Neuronal stem cell (in vitro differentiated cells): ENCODE results near the gene DNAJB4. TPM values are rescaled to one million over a fixed set of nuclear protein-coding genes. Genes with fewer than 3 reads are reported as not detected.
A peak's percentile ranks its signal among the peaks of the same experiment; 100 is the strongest.

Experiments
- DNase-seq: peaks from one replicate; pipeline ENCODE4 v3.0.0-alpha.2; 2013; ENCODE audit warnings: low spot score
- H2AFZ ChIP-seq: one replicate; pipeline ENCODE4 v1.6.1; 2013; ENCODE audit warnings: mild to moderate bottlenecking, low read length, inconsistent platforms
- H2AK5ac ChIP-seq: 2 replicates; pipeline ENCODE4 v1.6.1; 2013; ENCODE audit warnings: low read depth, mild to moderate bottlenecking, inconsistent platforms, low read length, moderate library complexity, mixed read lengths
- H2BK120ac ChIP-seq: 2 replicates; pipeline ENCODE4 v1.6.1; 2013; ENCODE audit warnings: low read depth, mild to moderate bottlenecking, inconsistent platforms, low read length, moderate library complexity, mixed read lengths
- H2BK12ac ChIP-seq: one replicate; pipeline ENCODE4 v1.6.1; 2013; ENCODE audit warnings: low read length, inconsistent platforms
- H2BK15ac ChIP-seq: 2 replicates; pipeline ENCODE4 v1.6.1; 2013; ENCODE audit warnings: mild to moderate bottlenecking, low read length, inconsistent platforms, mixed read lengths
- H2BK5ac ChIP-seq: one replicate; pipeline ENCODE4 v1.6.1; 2013; ENCODE audit warnings: inconsistent platforms, mild to moderate bottlenecking, low read length, moderate library complexity
- H3K14ac ChIP-seq: one replicate; pipeline ENCODE4 v1.6.1; 2013; ENCODE audit warnings: low read length, inconsistent platforms
- H3K18ac ChIP-seq: 2 replicates; pipeline ENCODE4 v1.6.1; 2013; ENCODE audit warnings: low read length, inconsistent platforms
- H3K23ac ChIP-seq: 2 replicates; pipeline ENCODE4 v1.6.1; 2013; ENCODE audit warnings: low read depth, mild to moderate bottlenecking, mixed read lengths, low read length, inconsistent platforms; ENCODE audit not compliant: poor library complexity
- H3K27ac ChIP-seq: replicated peaks from 3 replicates; pipeline ENCODE4 v1.5.1; 2013; ENCODE audit warnings: low read length, inconsistent platforms
- H3K27me3 ChIP-seq, 3 experiments: 2 replicates each; pipeline ENCODE4 v1.6.1; 2013; ENCODE audit warnings: low read length in 3 of 3, mild to moderate bottlenecking in 2 of 3, inconsistent platforms in 1 of 3, low read depth in 1 of 3, mixed read lengths in 1 of 3, moderate library complexity in 1 of 3; ENCODE audit not compliant: control insufficient read depth in 3 of 3, insufficient read depth in 3 of 3
- H3K36me3 ChIP-seq, 2 donors: replicated peaks in 1 of 2; 2 replicates each; pipeline ENCODE4 v1.6.1; 2013; ENCODE audit warnings: low read length in 2 of 2; ENCODE audit not compliant: control insufficient read depth in 2 of 2, insufficient read depth in 2 of 2
- H3K4ac ChIP-seq: 2 replicates; pipeline ENCODE4 v1.6.1; 2013; ENCODE audit warnings: inconsistent platforms, mild to moderate bottlenecking, low read length, moderate library complexity
- H3K4me1 ChIP-seq, 2 donors: 1 replicate in 1 of 2; 2 replicates in 1 of 2; pipeline ENCODE4 v1.6.1; 2013; ENCODE audit warnings: low read length in 2 of 2, low read depth in 1 of 2; ENCODE audit not compliant: control insufficient read depth in 2 of 2, insufficient read depth in 1 of 2
- H3K4me2 ChIP-seq: one replicate; pipeline ENCODE4 v1.6.1; 2013; ENCODE audit warnings: mild to moderate bottlenecking, low read length, inconsistent platforms; ENCODE audit not compliant: insufficient read depth, poor library complexity, severe bottlenecking
- H3K4me3 ChIP-seq, 2 donors: 2 replicates each; pipeline ENCODE4 v1.5.1; 2013; ENCODE audit warnings: low read length in 2 of 2, mild to moderate bottlenecking in 2 of 2, inconsistent platforms in 1 of 2, moderate library complexity in 1 of 2
- H3K79me1 ChIP-seq: one replicate; pipeline ENCODE4 v1.6.1; 2013; ENCODE audit warnings: low read depth, mild to moderate bottlenecking, inconsistent platforms, low read length, moderate library complexity
- H3K9ac ChIP-seq: one replicate; pipeline ENCODE4 v1.6.1; 2013; ENCODE audit warnings: mild to moderate bottlenecking, low read depth, low read length, inconsistent platforms; ENCODE audit not compliant: poor library complexity
- H3K9me3 ChIP-seq, 2 donors: replicated peaks in 1 of 2; 2 replicates each; pipeline versions ENCODE3 to v1.6.1; 2013; ENCODE audit warnings: low read length in 2 of 2, mild to moderate bottlenecking in 2 of 2, inconsistent platforms in 1 of 2, low read depth in 1 of 2, mixed read lengths in 1 of 2, moderate library complexity in 1 of 2; ENCODE audit not compliant: control insufficient read depth in 2 of 2, insufficient read depth in 1 of 2
- H4K8ac ChIP-seq: one replicate; pipeline ENCODE4 v1.6.1; 2013; ENCODE audit warnings: low read depth, mild to moderate bottlenecking, inconsistent platforms, low read length, moderate library complexity
- H4K91ac ChIP-seq: one replicate; pipeline ENCODE4 v1.6.1; 2013; ENCODE audit warnings: low read length, low read depth, mild to moderate bottlenecking, inconsistent platforms; ENCODE audit not compliant: poor library complexity
- WGBS, 2 donors: extraction: QIAGEN DNeasy Blood & Tissue Kit; methylation state at CpG; one replicate each; pipeline ENCODE4 v1.1.7; 2013; ENCODE audit warnings: missing lambda C conversion rate in 2 of 2, mixed read lengths in 1 of 2; ENCODE audit not compliant: insufficient read length in 2 of 2, insufficient replicate concordance in 1 of 2; ENCODE audit errors: extremely low coverage in 2 of 2; 5-methylcytosine and 5-hydroxymethylcytosine counted together
- polyA plus RNA-seq, 2 experiments: library from polyadenylated mRNA; stranded (reverse); fragments of 200-250 nt; gene quantifications; one replicate each; pipeline ENCODE4 v1.2.3, GENCODE V29; 2013

The DNAJB4 gene
- polyA plus RNA-seq (2013, experiment 1 of 2): 40.1 TPM
- polyA plus RNA-seq (2013, experiment 2 of 2): 40.2 TPM

GRCh38 chr1:78004719-78005447 is at the start of gene DNAJB4:
Gene DNAJB4, plus strand, starts transcription at chr1:78004939. Its CDS starts 172 bp downstream, at chr1:78005111.
- Histone ChIP-seq H2BK120ac (no peak within 1 kb of the TSS), H3K36me3 (no peaks in the 10 kb centered on the region), H3K4me3 (peak within 1 kb of the TSS in 1 of 2 donors; percentile 50), H3K4me2 (peak within 1 kb of the TSS; percentile 38), H2BK12ac (no peak within 1 kb of the TSS), H2BK5ac (no peak within 1 kb of the TSS), H3K14ac (no peak within 1 kb of the TSS), H3K27me3 (no peaks in the 10 kb centered on the region), H3K23ac (no peak within 1 kb of the TSS), H2AFZ (peak within 1 kb of the TSS; percentile 41), H4K8ac (no peak within 1 kb of the TSS), H3K79me1 (no peaks in the 10 kb centered on the region), H3K9ac (no peak within 1 kb of the TSS), H3K18ac (no peak within 1 kb of the TSS), H2BK15ac (no peak within 1 kb of the TSS), H3K9me3 (no peaks in the 10 kb centered on the region), H3K4me1 (peaks cover 0 to 17% of the 10 kb centered on the region in 2 donors), H2AK5ac (no peak within 1 kb of the TSS), H3K27ac (no peak within 1 kb of the TSS), H4K91ac (no peak within 1 kb of the TSS), H3K4ac (no peak within 1 kb of the TSS)
- DNase-seq: peak; percentile 42
- WGBS, 2 donors: no CpG with 5 or more reads among the region's 12 CpGs

GRCh38 chr1:77955709-77956108 is 49.0 kb upstream of the DNAJB4 start:
- WGBS, 2 donors: 100% methylated on average over 1 of the region's 3 CpGs; no CpG with 5 or more reads in 1 of the 2 donors
- H2AFZ ChIP-seq: no peak overlapping the region
- no peak overlapping the region for H2BK120ac ChIP-seq
- H3K36me3 ChIP-seq: peaks cover 32 to 100% of the 10 kb centered on the region in 2 donors
- no peak overlapping the region for H3K14ac ChIP-seq
- H2BK15ac ChIP-seq: no peak overlapping the region
- H3K9ac ChIP-seq: no peak overlapping the region
- H3K23ac ChIP-seq: no peak overlapping the region
- H2BK12ac ChIP-seq: no peak overlapping the region
- no peaks in the 10 kb centered on the region for H3K79me1 ChIP-seq
- no peak overlapping the region for H3K4me2 ChIP-seq
- no peak overlapping the region for H3K4ac ChIP-seq
- no peaks in the 10 kb centered on the region for H3K27me3 ChIP-seq
- H2BK5ac ChIP-seq: no peak overlapping the region
- no peak for DNase-seq
- H3K18ac ChIP-seq: no peak overlapping the region
- no peaks in the 10 kb centered on the region for H3K4me1 ChIP-seq
- H3K4me3 ChIP-seq: no peak overlapping the region
- H2AK5ac ChIP-seq: no peak overlapping the region
- H3K9me3 ChIP-seq: no peaks in the 10 kb centered on the region
- no peak overlapping the region for H4K8ac ChIP-seq
- no peak overlapping the region for H4K91ac ChIP-seq
- no peak overlapping the region for H3K27ac ChIP-seq

GRCh38 chr1:77956464-77956863 is 48.3 kb upstream of the DNAJB4 start:
- no peak overlapping the region for H2BK120ac ChIP-seq
- H2BK5ac ChIP-seq: no peak overlapping the region
- no peak overlapping the region for H3K4ac ChIP-seq
- H2AK5ac ChIP-seq: no peak overlapping the region
- peaks cover 32 to 100% of the 10 kb centered on the region in 2 donors for H3K36me3 ChIP-seq
- WGBS, 2 donors: no CpG with 5 or more reads among the region's 3 CpGs
- DNase-seq: no peak
- H3K4me1 ChIP-seq: no peaks in the 10 kb centered on the region
- no peak overlapping the region for H4K91ac ChIP-seq
- no peak overlapping the region for H3K23ac ChIP-seq
- H3K9ac ChIP-seq: no peak overlapping the region
- no peaks in the 10 kb centered on the region for H3K27me3 ChIP-seq
- H3K18ac ChIP-seq: no peak overlapping the region
- H2BK15ac ChIP-seq: no peak overlapping the region
- H3K4me2 ChIP-seq: no peak overlapping the region
- no peaks in the 10 kb centered on the region for H3K9me3 ChIP-seq
- no peak overlapping the region for H2BK12ac ChIP-seq
- no peak overlapping the region for H4K8ac ChIP-seq
- H3K79me1 ChIP-seq: no peaks in the 10 kb centered on the region
- no peak overlapping the region for H3K14ac ChIP-seq
- no peak overlapping the region for H3K4me3 ChIP-seq
- H3K27ac ChIP-seq: no peak overlapping the region
- H2AFZ ChIP-seq: no peak overlapping the region

GRCh38 chr1:77958391-77958790 is 46.3 kb upstream of the DNAJB4 start:
- no peak overlapping the region for H2AK5ac ChIP-seq
- no peak overlapping the region for H2AFZ ChIP-seq
- no peak overlapping the region for H4K8ac ChIP-seq
- H2BK5ac ChIP-seq: no peak overlapping the region
- H3K36me3 ChIP-seq: peaks cover 37 to 100% of the 10 kb centered on the region in 2 donors
- H3K79me1 ChIP-seq: no peaks in the 10 kb centered on the region
- H2BK12ac ChIP-seq: no peak overlapping the region
- no peak overlapping the region for H3K4ac ChIP-seq
- no peak overlapping the region for H3K14ac ChIP-seq
- no peaks in the 10 kb centered on the region for H3K27me3 ChIP-seq
- H3K4me3 ChIP-seq: no peak overlapping the region
- no peak overlapping the region for H3K4me2 ChIP-seq
- H3K27ac ChIP-seq: no peak overlapping the region
- H2BK120ac ChIP-seq: no peak overlapping the region
- no peak overlapping the region for H3K9ac ChIP-seq
- no peak overlapping the region for H3K18ac ChIP-seq
- no peaks in the 10 kb centered on the region for H3K4me1 ChIP-seq
- no peak overlapping the region for H4K91ac ChIP-seq
- H2BK15ac ChIP-seq: no peak overlapping the region
- no peaks in the 10 kb centered on the region for H3K9me3 ChIP-seq
- DNase-seq: no peak
- H3K23ac ChIP-seq: no peak overlapping the region
